Epithelial cell of prostate (primary cell): ENCODE measurements around the gene CLIC6.

ENCODE experiments used
- DNase-seq: peaks from one replicate; pipeline ENCODE4 v3.0.0-alpha.2; 2011; ENCODE audit warnings: low read depth, low spot score
- H3K27ac ChIP-seq: fragments of 450-650 bp; 2 replicates; pipeline ENCODE4 v1.5.1; 2017; ENCODE audit warnings: mild to moderate bottlenecking

The CLIC6 gene

GRCh38 chr21:34690041-34690792, 21.4 kb downstream of the CLIC6 start:
- peak; percentile 63 for DNase-seq
- peak overlapping the region; percentile 52 for H3K27ac ChIP-seq

- H3K27ac ChIP-seq = peak overlapping the region; percentile 52
- no peak for DNase-seq
Observed at GRCh38 chr21:34690793-34691175, 22.0 kb downstream of the CLIC6 start.

DNA sequence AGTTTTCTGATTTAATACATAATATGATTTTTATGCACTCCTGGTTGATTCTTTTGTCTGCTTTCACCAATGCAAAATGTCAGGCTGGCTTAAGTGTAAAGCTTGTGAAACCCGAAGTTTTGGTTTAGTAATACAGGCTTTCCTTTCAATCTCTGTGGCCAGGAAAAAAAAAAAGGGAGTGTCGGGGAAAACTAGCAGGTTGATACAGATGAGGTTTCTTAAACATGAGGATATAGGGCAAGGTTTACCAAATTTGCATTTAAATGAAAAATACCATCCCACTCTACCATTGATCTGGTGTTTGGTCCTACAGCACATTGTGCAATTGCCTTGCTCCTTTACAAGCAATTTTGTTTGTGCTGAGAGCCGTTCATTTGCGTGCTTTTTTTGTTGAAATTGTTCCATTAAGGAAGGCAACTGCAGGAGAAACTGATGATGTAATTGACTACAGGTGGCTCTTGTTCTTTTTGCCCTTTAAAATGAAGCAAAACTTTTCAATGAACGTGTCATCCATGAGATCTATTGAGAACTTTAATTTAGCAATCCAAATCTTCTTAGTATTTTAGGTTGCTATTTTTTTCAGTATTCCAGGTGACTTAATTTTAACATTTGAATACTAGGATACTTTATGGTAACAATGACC, 22.7 kb downstream of the CLIC6 start:
- peak overlapping the region; percentile 52 for H3K27ac ChIP-seq
- DNase-seq = peak; percentile 22

DNA sequence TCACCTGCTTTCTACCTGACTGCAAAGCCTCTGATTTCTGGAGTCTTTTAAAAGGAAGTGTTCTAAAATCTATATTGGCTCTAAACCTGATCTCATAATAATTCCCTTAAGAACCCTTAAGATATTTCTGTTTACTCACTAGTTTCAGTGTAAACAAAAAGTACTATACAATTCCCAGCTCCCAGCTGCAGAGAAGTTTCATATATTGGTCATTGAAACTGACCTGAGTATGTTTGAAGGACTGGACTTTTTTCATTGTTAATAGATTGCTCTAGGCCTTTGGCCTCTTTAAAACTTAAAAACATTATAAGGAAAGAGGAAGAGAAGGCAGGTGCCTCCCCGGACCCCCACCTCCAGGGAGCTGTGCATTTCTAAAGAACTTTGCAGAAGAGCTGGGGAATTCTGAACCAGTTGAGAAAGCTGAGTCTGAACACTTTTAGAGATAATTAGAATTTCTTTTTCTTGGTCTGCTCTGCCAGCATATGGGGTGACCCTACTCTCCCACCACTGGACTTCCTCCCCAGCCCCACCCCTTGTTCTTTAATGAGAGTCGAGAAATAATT, 23.7 kb downstream of the CLIC6 start:
- H3K27ac ChIP-seq = peak overlapping the region; percentile 52
- DNase-seq = no peak

DNA sequence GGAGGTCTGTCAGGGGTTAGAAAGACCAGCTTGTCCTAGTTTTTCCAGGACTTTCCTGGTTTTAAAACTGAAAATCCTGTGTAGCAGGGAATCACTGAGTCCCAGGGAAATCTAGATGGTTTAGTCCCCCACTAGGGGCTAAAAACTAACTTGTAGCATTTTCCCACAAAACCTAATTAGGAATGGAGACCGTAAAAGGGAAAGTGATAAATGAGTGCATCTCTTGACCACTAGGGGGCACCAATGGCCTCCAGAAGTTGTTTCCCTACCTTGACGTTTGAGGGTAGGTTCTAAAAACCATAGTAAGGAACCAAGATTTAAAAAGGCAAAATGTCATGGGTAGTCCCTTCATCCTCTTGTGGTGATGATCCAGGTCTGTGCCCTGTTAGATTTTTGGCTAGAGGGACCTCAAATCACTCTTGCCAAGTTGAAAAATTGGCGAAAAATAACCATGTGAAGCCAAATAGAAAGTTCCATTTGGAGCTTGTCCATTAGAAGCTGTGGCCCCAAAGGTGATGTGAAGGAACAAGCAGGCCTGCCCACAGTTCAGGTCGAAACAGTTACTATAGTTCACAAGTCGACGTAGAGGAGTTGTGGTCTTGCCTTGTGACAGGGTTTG, 24.5 kb downstream of the CLIC6 start:
- H3K27ac ChIP-seq = no peak overlapping the region
- peak; percentile 14 for DNase-seq

- no peak for DNase-seq
- no peak overlapping the region for H3K27ac ChIP-seq
Observed at GRCh38 chr21:34695434-34695833, 26.6 kb downstream of the CLIC6 start.

GRCh38 chr21:34696121-34696520, 27.3 kb downstream of the CLIC6 start:
- no peak for DNase-seq
- no peak overlapping the region for H3K27ac ChIP-seq

DNA sequence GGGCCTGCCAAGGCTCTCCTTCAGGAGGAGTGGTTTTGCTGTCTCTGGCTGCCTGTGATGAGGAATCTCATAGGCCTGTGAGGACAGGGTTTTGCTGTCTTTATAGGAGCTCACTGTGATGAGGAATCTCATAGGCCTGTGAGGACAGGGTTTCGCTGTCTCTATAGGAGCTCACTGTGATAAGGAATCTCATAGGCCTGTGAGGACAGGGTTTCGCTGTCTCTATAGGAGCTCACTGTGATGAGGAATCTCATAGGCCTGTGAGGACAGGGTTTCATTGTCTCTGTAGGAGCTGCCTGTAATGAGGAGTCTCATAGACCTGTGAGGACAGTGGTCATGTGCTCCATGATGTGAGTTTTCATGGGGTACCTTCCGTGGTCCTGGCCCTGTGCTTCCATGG, 29.0 kb downstream of the CLIC6 start:
- no peak overlapping the region for H3K27ac ChIP-seq
- no peak for DNase-seq

DNA sequence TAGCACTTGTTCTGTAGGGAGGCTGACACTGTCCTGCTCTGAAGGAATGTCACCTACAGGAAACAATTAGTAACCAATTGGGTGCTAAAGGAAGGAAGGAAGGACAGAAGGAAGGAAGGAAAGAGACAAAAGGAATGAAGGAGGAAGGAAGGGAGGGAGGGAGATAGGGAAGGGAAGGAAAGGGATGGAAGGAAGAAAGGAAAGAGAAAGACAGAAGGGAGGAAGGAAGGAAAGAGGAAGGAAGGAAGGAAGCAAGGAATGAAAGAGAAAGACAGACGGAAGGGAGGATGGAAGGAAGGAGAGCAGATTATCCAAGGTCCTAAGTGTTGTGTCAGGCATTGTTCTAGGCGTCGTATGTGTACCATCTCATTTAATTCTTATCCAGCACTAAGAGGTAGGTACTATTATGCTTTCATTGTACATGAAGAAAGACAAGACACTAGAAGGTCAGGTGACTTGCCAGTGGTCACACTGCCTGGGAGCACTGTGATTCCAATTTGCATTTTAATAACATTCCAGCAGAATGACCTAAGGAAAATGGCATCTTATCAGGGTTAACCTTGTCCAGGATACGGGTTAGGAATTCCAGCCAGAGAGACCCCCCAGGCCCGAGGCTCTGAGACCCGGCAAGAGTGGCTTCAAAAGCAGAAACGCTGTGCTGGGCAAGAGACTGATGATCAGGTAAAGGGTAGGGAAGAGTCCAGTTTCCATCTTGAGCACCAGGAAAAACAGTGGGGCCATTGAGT, 29.6 kb downstream of the CLIC6 start:
- no peak overlapping the region for H3K27ac ChIP-seq
- no peak for DNase-seq

DNA sequence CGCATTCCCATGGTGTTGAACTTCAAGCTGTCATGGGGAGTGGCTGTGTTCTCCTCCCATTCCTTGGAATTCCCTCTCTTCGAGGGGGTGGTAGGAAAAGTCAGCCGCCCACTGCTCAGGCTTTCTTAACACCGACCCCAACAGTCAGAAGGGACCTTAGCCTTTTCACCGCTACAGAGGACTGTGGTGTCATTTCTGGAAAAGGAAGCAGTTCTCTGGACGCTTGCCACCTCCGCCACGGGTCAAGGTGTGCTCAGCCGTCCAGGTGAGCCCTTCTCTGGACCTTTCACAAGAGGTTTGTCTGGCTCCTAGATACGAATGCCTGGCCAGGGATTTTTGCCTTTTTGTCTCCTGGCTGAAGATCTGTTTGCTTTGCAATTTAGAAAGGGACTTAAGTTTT, 31.8 kb downstream of the CLIC6 start:
- no peak overlapping the region for H3K27ac ChIP-seq
- DNase-seq = no peak

DNA sequence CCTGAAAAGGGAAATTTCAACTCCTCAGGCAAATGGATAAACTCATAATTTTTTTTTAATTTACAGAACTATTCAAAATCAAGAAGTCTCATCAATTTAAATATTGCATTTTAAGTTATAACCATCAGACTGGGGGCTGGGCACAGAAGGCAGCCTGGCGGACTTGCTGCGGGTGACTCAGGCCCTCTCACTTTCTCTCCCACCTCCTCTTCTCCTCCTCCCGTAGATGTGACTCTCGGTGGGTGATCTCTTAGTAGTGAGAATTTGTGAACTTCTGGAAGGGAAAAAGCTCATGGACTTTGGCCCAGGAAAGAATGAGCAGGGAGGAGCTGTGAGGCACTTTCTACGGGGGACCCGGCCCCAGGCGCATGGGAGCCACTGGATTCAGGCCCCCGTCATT, 32.9 kb downstream of the CLIC6 start:
- no peak for DNase-seq
- H3K27ac ChIP-seq = no peak overlapping the region

DNA sequence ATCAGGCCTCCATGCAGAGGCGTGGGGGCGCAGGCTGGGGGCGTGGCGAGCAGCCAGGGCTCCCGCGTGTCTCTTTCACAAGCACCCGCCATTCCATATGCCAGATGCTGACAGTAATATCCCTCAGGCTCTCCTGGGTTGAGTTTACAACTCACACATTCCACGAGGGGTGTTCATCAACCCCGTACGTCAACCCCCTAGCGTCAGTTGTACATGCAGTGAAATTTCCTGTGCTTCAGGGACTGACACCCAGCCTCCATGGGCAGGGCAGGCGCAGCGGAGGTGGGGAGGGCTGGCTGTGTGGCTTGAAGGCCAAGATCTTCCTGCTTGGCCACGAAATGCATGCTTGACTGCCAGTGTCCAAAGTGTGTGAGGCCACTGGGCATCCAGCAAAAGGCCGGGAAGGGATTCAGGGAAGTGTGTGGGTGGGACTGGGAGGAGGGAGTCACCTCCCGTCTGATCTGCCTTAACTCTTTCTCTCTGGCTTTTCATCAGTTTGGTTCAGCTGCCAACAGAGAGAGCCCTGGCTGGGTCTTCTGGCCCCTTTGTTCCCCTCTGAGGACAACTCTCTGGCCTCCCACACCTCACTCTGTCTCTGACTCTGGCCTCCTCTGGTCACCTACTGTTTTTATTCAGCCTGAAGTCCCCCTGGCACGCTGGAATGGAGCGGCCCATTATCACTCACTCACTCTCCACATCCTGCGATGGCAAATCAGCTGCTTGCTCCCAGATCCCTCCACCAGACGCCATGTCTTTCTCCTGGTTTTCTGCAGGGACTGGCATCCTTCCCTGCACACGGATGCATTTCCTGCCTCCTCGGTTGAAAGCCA, 33.8 kb downstream of the CLIC6 start:
- H3K27ac ChIP-seq = no peak overlapping the region
- DNase-seq = peak; percentile 22

GRCh38 chr21:34703571-34703970, 34.8 kb downstream of the CLIC6 start:
- no peak for DNase-seq
- no peak overlapping the region for H3K27ac ChIP-seq

- peak overlapping the region; percentile 20 for H3K27ac ChIP-seq
- no peak for DNase-seq
Observed at GRCh38 chr21:34704119-34704518, 35.3 kb downstream of the CLIC6 start.

DNA sequence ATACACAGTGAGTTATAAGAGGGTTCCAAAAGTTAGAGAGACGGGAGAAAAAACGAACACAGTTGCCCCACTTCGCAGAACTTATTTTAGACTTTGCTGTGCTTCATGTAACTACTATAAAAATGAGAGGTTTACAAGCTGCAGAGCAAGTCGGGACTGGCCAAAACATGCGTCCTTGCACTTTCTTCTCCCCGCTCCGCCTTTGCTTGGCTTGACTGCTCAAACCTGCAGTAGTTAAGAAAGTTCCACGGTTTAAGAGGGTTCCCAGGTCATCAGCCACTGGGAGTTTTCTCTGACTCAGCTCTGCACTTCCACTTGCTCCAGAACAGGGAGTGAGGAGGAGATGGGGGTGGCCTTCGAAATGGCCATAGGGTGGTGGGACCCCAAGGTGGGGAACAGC, 36.2 kb downstream of the CLIC6 start:
- no peak for DNase-seq
- peak overlapping the region; percentile 20 for H3K27ac ChIP-seq

- DNase-seq = no peak
- H3K27ac ChIP-seq = no peak overlapping the region
Observed at GRCh38 chr21:34706337-34706736, 37.5 kb downstream of the CLIC6 start.

- H3K27ac ChIP-seq = no peak overlapping the region
- DNase-seq = no peak
Observed at GRCh38 chr21:34707876-34708325, 39.1 kb downstream of the CLIC6 start.

- DNase-seq = no peak
- no peak overlapping the region for H3K27ac ChIP-seq
Observed at GRCh38 chr21:34713621-34714020, 44.8 kb downstream of the CLIC6 start.

GRCh38 chr21:34715518-34715917, 46.7 kb downstream of the CLIC6 start:
- no peak overlapping the region for H3K27ac ChIP-seq
- no peak for DNase-seq
